ENCODE measurements around the gene SEMA4D.

Gene SEMA4D

DNA sequence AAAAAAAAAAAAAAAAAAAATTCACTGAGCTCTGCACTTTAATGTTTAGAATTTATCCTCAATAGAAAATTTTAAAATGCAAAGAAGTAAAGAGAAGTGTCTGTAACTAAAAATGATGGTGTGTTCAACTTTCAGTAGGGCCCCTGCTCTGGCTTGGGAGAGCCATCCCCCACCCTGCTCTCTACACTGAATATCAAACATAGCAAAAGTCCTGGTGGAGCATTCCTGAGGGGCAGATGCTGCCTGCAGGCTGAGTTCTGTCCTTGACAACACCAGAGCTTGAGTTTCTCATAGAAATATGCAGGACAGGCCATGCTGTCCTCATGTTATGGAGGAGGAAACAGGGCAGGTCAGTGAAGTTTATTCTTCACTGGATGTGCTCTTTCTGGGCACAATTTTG lies 7.1 kb upstream of the SEMA4D start:
- in situ Hi-C loops (cut with HindIII; ENCODE audit: low sequenced_read_pairs) = loop anchor here (25.0 kb wide), 1 partner anchor 93 kb away; no protein-coding TSS in a partner anchor

DNA sequence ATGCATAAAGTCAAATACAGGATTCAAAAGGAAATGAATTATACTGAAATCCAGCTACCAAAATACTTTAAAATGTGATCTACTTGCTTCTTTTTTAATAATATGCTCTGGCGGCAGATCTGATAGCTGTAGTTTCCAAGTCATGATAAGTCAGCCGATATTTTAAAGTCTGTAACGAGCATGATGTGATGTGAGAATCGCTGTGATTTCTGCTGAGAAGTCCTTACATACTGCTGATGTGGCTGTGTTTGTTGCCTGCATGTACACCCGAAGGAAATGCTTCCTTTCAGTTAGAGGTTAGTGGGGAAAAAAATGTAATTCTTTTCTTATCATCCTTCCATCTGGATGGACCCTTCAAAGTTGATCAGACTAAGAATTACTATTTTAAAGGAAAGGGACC lies 4.8 kb upstream of the SEMA4D start:
- in situ Hi-C loops (cut with HindIII; ENCODE audit: low sequenced_read_pairs) = loop anchor here (25.0 kb wide), 1 partner anchor 90 kb away; no protein-coding TSS in a partner anchor

DNA sequence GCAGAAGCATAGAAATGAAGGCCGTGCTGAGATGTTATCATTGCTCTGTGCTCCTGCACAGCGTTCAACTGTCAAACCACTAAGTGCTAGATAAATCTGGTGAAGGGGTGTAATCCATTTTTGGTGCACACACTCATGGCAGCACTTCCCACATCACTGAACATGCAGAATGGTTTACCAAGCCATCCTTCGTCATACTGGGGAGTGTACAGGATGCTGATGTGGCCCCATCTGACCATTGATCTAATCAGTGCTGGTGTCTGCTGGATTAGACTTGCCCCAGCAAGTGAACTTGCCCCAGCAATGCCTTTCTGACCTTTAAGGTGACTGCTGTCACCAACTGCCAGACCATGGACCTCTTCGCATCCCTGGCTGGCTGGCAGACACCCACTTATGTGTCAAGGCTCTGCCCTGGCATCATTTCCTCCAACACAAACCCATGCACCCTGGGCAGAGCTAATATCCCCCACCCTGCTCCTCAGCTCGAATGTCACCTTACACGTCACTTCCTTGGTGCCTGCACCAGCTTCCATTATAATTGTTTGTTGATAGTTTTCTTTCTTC lies 4.2 kb upstream of the SEMA4D start:
- in situ Hi-C loops (cut with HindIII; ENCODE audit: low sequenced_read_pairs) = loop anchor here (25.0 kb wide), 1 partner anchor 90 kb away; no protein-coding TSS in a partner anchor

DNA sequence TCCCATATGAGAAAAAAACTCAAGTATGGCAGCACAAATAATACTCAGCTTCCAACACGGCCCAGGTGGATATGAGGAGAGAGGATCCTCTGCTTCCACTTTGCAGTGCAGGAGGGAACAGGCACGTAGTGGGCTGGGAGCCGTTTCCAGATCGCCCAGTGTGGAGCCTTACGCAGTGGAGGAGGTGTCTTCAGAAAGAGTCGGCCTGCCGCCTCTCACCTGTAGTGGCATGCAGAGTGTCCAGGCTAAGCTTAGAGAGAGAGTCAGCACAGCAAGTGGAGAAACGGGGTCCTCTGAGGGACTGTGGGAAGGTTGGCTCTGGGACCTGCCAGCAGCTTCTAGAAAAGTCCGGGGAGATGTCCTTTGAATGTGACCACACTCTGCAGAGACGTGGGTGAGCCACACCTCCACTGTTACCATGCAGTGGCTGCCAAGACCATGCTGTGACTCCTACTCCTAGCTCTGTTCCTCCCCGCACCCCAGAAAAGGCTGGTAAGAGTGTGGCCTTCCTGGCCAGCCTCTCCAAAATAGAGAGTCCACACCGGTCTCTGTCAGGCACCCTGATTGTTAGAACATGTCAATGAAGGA lies 3.5 kb upstream of the SEMA4D start:
- in situ Hi-C loops (cut with HindIII; ENCODE audit: low sequenced_read_pairs) = loop anchor here (25.0 kb wide), 1 partner anchor 89 kb away; no protein-coding TSS in a partner anchor

DNA sequence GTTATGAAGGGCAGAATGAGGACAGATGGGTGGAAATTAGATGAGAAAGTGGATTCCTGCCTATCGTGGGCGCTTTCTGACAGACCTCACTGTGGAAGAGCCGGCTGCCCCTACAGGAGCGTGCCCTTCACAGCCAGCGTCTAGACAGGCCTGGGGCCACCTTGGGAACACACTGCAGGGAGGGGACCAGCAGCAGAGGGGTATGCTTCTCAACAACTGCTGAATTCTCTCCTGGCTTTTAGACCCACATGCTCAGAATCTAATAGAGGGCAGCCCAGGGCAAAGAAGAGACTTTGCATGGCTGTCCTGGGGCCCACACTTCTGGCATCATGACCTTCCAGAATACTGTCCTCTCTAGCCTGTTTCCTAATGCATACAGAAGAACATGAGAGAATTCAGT lies 2.1 kb upstream of the SEMA4D start:
- in situ Hi-C loops (cut with HindIII; ENCODE audit: low sequenced_read_pairs) = loop anchor here (25.0 kb wide), 1 partner anchor 88 kb away; no protein-coding TSS in a partner anchor

DNA sequence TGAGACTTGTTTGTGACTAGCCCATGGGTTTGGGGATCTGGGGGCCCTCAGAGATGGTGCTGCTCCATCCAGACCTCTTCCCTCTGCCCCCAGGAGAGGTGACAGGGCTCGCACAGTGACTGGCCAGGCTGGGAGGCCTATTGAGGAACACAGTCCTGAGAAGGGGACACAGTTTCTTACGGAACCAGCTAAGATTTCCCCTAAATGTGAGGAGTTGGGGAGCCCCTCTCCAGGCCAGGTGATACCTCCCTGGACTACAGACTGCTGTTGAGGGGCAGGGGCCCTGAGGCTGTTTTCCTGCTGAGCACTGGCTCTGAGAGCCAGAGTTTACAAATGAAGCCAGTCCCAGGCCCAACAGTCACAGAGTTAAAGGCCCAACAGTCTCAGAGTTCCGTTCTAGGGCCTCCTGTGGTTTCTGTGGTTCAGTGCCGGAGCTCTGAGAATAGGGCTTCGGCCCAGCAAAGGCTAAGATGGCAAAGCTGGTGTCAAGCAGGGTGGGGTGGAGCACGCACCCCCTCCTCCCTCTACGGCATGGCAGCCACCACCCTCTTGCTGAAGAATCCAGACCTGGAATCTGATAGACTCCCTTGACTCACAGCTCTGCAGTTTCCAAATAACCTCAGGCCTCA lies 1.1 kb upstream of the SEMA4D start:
- in situ Hi-C loops (cut with HindIII; ENCODE audit: low sequenced_read_pairs) = no loop called here

DNA sequence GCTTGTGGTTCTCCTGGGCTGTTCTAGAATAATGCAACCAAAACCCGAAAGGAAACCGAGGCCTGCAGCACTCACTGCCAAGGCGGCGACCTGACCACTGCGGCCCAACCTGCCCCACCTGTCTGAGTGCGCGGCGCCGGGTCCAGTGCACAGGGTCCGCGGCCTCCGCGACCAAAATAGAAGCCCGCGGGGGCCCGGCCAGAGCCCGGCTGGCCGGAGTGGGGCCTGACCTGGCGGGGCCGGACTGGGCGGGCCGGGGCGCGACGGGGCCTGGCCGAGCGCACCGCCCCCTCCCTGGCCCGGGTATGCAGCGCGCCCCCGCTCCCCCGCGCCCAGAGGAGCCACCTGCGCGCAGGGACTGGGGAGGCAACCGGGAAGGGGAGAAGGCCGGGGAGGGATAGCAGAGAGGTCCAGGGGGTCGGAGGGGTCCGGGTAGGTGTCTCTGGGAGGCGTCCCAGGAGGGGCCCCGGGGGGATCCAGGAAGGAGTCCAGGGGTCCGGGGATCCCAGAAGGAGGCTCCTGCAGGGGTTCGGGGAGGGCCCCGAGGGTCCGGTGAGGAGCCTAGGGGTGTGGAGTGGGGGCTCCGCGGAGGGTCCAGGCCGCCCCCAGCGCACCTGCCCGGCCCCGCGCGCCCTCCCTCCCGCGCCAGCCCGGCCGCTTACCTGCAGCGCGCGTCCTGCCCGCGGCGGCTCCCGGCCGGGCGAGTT lies 503 bp downstream of the SEMA4D start:
- in situ Hi-C loops (cut with HindIII; ENCODE audit: low sequenced_read_pairs) = no loop called here

DNA sequence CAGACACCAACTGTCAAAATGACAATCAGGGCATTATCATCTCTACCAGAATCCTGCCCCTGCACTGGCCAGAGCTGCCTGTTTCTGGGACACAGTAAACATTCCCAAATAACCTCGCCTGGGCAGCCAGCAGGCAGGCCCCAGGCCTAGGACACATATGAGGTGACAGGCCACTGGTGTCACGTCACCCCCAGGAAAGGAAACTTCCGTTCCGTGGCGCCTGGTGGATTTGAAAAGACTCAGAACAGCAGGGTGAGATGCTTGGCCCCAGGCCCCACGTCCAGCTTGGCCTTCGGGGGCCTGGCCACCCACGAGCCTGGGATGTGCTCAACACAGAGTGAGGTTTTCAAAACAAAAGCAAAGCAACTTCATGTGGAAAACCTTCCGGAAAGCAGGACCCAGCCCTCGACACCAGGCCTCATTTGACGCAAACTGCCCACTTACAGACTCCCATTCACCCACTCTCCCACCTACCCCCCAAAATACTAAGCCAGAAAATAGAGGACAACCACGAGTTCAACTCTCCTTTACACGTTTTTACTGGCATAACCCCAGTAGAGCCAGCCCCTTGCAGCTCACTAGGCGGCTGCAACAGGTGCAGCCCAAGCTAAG lies 1.2 kb downstream of the SEMA4D start:
- in situ Hi-C loops (cut with HindIII; ENCODE audit: low sequenced_read_pairs) = no loop called here

DNA sequence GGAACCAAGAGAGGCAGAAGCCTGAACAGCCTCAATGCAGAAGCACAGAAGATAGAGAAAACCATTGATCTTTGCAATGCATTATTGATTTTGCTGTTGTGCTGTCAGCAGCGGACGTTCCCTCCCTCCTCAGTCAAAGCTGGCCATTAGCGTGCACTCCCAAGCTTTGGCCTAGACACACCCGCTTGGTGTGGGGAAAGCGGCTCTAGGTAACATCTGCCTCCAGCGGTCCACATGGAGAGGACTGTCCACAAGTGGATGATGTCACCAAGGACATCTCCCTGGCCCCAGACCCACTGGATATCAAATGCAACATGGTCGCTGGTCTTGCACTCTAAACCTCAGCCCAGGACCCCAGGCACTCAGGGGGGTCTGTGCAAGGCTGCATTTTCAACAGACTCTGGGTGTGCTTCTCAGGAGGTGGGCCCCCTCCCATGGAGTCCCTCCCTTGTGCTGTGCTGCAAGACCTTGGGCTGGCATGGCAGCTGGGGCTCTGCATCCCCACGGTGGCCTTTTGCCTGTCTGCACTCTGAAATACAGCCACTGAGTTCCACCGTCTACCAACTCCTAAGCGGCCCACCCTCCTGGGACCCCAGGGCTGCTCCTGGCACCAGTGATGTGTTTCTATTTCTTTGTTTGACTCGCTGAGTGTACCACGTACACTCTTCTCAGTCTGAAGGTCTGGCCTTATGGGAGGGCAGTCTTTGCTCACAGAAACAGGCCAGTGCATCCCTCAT lies 1.9 kb downstream of the SEMA4D start:
- in situ Hi-C loops (cut with HindIII; ENCODE audit: low sequenced_read_pairs) = no loop called here

DNA sequence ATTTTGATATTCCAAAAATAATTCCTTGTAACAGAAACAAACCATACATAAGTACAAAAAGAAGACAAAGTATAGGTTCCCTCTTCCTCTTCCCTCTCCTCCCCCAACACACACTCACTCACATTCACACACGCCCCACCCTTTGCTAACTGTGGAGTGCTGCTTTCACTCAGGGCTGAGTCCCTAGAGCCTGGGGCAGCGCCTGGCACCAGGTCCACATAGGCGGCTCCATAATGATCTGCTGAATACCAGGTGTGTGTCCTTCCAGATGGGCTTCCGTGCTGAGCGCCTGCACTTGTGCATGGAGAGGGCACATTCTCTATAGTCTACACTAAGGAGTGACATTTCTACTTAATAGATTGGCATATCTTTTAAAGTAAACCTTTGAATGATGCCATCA lies 3.7 kb downstream of the SEMA4D start:
- in situ Hi-C loops (cut with HindIII; ENCODE audit: low sequenced_read_pairs) = no loop called here

DNA sequence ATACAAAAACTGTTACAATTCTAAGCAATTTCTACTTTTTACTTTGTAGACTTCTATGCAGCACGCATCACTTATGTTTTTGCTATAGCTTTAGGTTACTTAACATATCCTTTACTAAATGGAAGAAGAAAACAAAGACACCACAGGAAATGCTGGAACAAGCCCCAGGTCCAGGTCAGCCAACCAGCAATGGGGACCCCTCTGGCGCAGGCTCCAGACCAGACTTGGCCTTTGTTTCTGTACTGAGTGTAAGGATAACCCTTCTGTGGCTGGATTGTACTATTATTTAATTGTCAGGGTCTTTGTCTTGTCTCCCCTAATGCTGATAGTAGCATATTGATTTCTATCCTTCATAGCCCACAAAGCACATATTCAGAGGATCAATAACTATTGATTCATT lies 4.2 kb downstream of the SEMA4D start:
- in situ Hi-C loops (cut with HindIII; ENCODE audit: low sequenced_read_pairs) = no loop called here

DNA sequence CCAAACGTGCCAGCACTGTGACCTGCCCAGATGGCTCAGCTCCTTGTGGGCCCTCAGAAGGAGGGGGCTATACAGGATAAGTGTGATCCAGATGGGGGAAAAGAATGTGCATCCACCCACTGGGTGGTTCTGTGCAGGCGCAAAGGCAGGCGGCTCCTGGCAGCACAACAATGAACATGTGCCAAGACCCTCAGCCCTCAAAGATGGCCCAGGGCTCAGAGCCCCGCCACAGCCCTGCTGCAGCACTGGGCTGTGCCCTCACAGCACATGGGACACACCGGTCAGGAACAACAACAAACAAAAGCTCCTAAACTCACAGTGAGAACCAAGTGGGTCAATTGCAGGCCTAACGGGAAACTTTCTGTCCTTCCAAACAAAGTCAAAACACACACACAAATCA lies 4.7 kb downstream of the SEMA4D start:
- in situ Hi-C loops (cut with HindIII; ENCODE audit: low sequenced_read_pairs) = no loop called here

DNA sequence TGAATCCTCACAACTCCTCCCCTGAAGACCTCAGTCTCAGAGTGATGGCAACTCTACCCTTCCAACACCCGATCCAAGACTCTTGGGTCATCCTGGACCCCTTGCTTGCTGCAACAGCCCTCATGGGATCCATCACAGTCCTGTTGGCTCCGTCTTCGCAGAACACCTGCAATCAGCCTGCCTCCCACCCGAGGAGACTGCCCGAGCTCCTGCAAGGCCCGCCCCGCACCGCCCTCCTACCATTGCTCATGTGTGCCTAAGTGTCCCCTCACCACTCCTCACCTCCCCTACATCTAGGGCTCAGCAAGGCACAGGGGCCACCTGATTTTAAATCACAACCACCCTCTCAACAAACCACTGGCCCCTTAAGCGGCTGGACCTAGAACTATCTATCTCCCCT lies 5.3 kb downstream of the SEMA4D start:
- in situ Hi-C loops (cut with HindIII; ENCODE audit: low sequenced_read_pairs) = no loop called here

DNA sequence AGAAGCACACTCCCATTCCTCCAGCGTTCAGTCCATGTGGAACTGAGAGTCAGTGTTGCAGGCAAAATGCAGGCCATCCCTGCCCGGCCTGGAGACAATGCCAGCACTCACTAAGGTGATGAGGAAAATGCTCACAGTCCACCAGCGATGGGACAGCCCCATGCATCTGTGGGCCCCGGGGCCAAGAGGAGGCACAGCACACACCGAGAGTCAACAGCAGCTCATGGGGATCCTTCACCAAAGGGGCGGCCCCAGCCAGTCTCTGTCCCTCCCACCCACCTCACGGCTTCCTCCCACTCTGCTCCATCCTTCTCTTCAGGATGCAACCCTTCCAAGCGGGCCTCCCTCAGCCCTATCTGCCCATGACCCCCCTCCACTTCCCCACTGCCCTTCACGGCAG lies 6.2 kb downstream of the SEMA4D start:
- in situ Hi-C loops (cut with HindIII; ENCODE audit: low sequenced_read_pairs) = no loop called here

DNA sequence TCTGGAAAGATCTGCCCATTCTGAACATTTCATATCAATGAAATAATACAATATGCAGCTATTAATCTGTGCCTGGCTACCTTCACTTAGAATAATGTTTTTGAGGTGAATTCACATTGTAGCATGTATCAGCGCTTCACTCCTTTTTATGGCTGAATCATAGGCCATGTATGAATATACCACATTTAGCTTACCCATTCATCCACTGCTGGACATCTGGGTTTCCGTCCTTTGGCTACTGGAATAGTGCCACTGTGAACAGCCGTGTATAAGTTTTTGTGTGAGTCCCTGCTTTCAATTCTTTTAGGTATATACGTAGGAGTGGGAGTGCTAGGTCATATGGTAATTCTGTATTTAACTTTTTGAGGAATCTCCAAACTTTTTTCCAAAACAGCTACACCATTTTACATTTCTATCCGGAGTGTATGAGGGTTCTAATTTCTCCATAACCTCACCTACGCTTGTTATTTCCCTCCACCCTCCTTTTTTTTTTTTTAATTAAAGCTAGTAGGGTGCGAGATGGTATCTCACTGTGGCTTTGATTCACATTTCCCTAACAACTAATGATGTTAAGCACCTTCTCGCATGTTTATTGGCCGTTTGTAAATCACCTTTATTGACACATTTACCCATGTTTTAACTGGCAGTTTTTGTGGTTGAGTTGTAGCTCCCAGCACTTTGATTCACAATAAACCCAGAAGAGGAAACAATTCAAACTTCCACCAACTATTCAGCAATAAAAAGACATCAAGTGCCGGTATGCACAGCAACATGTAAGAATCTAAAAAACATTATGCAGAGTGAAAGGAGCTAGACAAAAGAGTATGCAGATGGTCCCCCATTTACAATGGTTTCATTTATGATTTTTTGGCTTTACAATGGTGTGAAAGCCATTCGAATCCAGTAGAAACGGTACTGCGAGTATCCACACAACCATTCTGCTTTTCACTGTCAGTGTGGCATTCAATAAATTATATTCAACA lies 8.1 kb downstream of the SEMA4D start:
- in situ Hi-C loops (cut with HindIII; ENCODE audit: low sequenced_read_pairs) = no loop called here

DNA sequence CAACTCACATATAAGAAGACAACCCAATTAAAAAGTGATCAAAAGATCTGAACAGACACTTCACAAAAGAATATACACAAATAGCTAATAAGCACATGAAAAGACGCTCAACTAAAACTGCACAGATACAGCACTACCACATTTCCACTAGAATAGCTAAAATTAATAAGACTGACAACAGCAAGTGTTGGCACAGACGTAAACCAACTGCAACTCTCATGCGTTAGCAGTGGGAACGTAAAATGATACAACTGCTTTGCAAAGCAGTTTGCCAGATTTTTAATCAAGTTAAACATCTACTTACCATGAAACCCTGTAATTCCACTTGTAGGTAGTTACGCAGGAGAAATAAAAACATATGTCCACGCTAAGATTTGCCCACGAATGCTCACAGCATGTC lies 9.0 kb downstream of the SEMA4D start:
- in situ Hi-C loops (cut with HindIII; ENCODE audit: low sequenced_read_pairs) = no loop called here

DNA sequence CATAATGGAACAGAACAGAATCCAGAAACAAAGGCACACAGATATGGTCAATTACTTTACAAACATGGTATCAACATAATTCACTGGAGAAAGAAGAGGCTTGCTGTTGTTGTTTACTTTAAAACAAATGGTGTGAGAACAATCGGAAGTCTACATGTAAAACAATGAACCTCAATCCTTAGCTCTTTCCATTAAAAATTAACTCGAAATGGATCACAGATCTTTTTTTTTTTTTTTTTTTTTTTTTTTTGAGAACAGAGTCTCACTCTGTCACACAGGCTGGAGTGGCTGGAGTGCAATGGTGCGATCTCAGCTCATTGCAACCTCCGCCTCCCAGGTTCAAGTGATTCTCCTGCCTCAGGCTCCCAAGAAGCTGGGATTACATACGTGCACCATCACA lies 9.8 kb downstream of the SEMA4D start:
- in situ Hi-C loops (cut with HindIII; ENCODE audit: low sequenced_read_pairs) = no loop called here

DNA sequence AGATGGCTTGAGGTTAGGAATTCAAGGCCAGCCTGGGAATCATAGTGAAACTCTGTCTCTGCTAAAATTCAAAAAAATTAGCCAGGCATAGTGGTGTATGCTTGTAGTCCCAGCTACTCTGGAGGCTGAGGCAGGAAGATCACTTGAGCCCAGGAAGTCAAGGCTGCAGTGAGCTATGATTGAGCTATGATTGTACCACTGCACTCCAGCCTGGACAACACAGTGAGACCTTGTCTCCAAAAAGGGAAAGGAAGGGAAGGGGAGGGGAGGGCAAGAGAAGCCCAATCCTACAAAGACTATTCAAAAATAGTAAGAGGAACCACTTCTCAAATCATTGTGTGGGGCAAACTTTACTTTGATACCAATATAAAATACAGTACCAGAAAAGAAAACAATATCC lies 11.2 kb downstream of the SEMA4D start:
- in situ Hi-C loops (cut with HindIII; ENCODE audit: low sequenced_read_pairs) = no loop called here
